ENCODE data around the gene CARMIL1.

Gene CARMIL1

DNA sequence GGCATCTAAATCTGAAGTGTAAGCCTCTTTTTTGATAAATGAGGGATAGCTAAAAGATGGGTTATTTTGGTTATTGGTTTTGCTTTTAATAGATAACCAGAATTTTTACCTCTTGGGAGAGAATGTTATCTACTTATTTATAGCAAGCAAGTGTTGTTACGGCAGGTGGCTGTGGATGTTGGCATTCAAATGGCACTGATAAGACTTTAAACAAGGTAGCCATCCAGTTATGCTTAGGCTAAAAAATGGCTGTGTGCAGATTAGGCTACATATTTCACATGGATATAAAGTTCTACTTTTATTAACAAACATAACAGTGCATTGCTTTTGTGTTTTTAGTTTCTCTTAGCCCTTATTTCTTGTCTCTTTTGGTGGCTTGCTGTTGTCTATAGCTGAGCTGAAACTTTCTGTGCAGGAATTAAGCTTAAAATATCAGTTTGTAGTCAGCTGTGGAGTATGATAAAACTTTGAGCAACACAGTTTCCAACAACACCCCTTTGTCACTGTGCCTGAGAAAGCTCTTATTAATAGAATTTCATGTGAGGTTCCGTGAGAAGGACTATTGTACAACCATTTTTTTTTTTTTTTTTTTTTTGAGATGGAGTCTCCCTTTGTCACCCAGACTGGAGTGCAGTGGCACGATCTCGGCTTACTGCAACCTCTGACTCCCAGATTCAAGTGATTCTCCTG lies 28.8 kb downstream of the CARMIL1 start:
- in situ Hi-C loops (cut with MboI; ENCODE audit: low sequenced_read_pairs): no loop called here

- in situ Hi-C loops (cut with MboI; ENCODE audit: low sequenced_read_pairs): no loop called here
Measured at GRCh38 chr6:25309886-25310285, 30.7 kb downstream of the CARMIL1 start.

DNA sequence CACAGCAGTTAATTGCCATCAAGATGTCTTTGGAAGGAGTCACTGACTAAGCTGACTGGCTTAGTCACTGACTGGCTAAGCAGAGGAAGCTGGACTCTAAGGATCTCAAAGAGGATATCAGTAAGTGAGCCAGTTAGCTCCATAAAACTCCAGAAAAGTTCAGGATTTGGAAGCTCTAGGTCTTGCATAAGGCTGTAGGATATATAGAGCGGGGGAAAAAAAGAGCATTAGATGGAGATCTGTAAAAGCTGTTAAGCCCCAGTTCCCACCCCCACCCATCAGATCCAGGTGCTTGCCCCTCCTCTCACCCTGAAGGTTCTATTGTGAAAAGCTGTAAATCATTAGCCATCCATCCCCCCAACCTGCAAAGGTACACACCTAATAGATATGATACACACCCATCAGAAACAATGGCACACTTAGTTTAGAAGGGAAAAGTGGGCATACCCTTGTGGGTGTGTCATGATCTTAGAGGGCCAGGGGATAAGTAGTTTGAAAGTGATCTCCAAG lies 32.2 kb downstream of the CARMIL1 start:
- in situ Hi-C loops (cut with MboI; ENCODE audit: low sequenced_read_pairs): no loop called here

GRCh38 chr6:25312034-25312620 lies 33.0 kb downstream of the CARMIL1 start:
- in situ Hi-C loops (cut with MboI; ENCODE audit: low sequenced_read_pairs): no loop called here

- in situ Hi-C loops (cut with MboI; ENCODE audit: low sequenced_read_pairs): no loop called here
Measured at GRCh38 chr6:25312703-25313102, 33.5 kb downstream of the CARMIL1 start.

DNA sequence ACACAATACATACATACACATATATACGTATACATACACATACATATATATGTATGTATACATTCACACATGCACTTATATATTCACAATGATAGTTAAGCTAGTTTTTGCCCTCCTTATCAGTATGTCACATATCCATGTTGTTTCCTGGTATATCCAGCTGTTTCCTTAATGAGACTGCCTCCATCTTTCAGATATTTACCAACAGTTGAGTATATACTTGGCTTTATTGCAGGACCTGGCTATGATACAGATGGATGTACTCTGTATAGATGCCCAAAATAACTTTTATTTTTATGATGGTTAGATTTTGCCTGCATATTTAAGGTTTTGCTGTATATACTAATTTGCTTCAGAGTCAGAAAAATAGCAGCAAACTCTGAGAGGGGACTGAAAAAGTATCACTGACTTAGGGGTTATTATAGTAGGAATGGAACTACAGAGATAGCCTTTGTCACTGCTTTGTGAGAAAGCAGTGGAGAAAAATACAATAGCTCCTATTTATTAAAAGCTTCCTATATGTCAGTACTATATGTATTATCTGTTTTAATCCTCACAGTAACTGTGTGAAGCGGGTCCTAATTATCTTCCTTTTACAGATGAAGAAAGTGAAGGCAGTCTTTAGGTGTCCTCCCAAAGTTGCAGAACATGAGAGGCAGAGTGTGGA lies 35.5 kb downstream of the CARMIL1 start:
- in situ Hi-C loops (cut with MboI; ENCODE audit: low sequenced_read_pairs): no loop called here

- in situ Hi-C loops (cut with MboI; ENCODE audit: low sequenced_read_pairs): no loop called here
Measured at GRCh38 chr6:25315194-25316177, 36.3 kb downstream of the CARMIL1 start.

DNA sequence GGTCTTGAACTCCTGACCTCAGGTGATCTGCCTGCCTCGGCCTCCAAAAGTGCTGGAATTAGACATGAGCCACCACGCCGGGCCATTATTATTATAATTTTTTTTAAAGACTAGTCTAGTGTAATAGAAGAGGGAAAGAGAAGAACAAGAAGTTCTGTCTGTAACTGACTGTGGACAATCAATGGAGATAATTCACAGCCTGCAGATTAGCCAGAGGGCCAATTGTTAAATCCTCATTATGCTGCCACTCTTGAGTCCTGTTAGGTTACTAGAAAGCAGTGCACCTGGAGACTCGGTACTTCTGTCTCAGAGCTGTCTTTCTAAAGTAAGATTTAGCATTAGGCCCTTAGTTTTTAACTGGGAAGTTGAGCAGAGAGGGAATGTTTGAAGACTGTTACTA lies 37.5 kb downstream of the CARMIL1 start:
- in situ Hi-C loops (cut with MboI; ENCODE audit: low sequenced_read_pairs): no loop called here

- in situ Hi-C loops (cut with MboI; ENCODE audit: low sequenced_read_pairs): no loop called here
Measured at GRCh38 chr6:25318589-25318988, 39.4 kb downstream of the CARMIL1 start.

DNA sequence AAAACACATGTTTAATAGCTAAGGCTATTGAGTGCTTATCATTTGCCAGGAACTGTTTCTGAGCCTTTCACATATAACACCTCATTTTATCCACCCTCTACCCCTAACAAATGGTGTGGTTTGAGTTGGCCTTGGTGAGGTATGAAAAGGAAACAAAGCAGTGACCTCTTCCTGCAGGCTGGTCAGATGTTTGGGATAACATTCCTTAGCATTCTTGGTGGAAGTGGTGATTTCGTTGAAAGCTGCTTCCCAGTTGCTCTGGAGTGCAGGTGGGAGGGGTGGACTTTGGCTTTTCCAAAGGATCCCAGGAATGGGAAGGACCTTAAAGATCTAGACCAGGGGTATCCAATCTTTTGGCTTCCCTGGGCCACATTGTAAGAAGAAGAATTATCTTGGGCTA lies 41.3 kb downstream of the CARMIL1 start:
- in situ Hi-C loops (cut with MboI; ENCODE audit: low sequenced_read_pairs): no loop called here

DNA sequence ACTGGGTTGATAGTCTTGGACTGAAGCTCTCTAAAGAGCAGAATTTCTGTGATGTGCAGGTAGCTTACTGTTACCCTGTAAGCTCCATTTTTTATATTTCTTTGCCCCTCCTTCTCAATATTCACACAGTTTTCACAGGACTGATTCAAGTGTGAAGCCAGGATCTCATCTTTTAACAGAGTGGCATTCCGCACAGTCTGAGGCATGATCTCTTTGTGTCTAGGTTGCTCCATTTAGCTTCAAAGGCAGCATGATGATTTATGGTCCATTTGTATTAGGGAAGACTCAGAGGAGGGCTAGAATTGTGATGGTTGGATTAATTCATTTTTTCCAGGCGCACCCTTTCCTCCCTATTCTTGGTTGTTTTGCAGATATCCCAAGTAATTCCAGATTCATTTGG lies 43.5 kb downstream of the CARMIL1 start:
- in situ Hi-C loops (cut with MboI; ENCODE audit: low sequenced_read_pairs): no loop called here

DNA sequence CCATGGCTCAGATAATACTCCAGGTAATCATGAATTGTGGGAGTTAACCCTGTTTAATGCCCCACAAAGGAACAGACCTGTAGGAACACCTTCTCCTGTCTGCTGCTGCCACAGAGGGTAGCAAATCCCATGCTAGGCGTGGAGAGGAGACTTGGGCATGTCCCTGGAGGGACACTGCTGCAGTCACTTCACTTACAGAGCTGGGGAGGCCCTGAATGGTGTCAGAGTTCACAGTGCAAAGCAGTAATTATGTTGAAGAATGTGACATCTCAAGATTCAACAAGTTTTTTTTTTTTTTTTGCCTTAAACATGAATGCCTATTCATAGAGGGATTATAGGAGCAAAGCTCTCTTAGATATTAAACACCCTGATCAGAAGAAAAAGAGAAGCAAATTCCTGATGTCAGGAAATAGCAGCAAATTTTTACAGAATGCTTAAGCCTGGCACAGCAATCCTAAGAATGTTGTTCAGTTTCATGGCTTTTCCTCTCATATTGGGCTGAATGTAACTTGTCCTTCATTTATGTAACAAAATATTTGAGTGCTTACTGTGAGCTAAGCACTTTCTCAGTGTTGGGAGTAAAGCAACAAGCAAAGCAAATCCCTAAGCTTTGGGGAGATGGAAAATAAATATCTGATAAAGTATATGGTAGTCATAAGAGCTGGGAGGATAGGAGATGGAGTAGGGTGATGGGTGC lies 45.0 kb downstream of the CARMIL1 start:
- in situ Hi-C loops (cut with MboI; ENCODE audit: low sequenced_read_pairs): no loop called here

DNA sequence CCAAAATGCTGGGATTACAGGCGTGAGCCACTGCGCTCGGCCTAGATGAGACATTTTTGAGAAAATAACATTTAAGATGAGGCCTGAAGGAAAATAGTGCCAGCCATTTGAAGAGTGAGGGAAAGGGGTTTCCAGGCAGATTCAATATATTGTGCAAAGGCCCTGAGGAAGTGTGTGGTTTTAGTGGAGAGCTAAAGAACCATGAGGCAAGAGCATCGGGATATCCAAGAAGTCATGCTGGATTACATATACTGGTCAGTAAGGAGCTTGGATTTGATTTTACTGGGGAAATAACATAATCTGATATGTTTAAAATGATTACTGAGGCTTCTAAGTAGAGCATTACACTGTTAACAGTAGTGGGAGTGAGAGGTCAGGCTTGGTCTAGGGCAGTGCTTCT lies 47.0 kb downstream of the CARMIL1 start:
- in situ Hi-C loops (cut with MboI; ENCODE audit: low sequenced_read_pairs): no loop called here

DNA sequence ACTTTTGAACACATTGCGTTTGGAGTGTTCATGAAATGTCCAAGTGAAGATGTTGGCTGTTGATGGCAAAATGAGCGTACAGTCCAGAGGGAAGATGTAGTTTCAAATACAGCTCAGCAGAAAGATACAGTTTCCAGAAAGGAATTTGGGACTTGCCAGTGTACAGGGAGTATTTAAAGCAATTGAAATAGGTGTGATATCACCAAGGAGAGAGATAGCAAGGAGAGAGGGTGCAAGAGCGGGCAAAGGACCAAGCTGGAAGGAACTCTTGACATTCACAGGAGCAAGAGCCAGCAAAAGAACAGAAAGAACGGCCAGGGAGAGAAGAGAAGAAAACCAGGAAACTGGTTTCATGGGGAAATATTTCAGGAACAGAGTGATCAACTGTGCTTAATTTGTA lies 47.8 kb downstream of the CARMIL1 start:
- in situ Hi-C loops (cut with MboI; ENCODE audit: low sequenced_read_pairs): no loop called here

DNA sequence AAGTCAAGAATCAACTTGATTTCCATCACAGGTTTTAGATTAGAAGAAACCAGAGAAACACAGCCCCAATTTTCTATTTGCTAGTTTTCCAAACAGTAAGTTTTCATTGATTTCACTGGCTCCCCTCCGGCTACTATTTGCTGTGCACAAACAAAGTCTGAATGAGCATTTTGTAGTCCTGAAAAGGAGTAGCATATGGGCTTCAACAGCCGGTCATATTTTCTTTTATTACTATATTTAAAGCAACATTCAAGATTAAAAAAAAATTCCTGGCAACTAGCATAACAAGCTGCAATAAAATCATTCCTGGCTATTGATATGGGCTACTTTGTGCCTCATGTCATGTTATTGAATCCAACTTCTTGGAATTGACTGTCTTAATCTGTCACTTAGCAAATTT lies 48.3 kb downstream of the CARMIL1 start:
- in situ Hi-C loops (cut with MboI; ENCODE audit: low sequenced_read_pairs): no loop called here

DNA sequence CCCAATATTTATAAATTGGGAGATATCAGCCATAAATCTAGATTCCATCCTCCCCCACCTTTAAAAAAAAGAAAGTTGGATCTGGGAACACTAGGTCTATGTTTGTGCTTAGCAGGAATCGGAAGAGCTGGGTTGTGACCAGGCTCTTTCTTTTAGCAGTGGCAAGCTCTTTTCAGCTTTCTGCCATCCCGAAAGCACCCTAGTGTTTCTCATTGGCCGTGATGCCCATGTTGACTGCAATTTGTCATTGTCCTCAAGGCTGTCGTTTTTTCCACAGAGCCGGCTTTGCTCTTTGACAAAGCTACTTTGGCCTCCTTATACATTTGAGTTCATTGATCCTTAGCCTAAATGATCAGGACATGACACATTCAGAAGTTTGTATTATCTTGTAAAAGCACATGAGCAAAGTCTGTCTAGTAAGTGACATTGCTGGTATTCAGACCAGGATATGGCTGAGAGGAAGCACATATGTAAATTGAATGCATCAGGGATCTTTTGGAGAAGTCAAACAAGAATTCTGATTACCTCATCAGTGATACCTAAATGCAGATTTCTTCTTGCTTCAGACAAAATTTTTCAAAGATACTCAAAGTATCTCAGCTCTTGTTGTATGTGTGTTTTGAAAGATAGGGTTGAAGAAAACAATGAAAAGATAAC lies 50.1 kb downstream of the CARMIL1 start:
- in situ Hi-C loops (cut with MboI; ENCODE audit: low sequenced_read_pairs): no loop called here

GRCh38 chr6:25329982-25330381 lies 50.8 kb downstream of the CARMIL1 start:
- in situ Hi-C loops (cut with MboI; ENCODE audit: low sequenced_read_pairs): no loop called here

- in situ Hi-C loops (cut with MboI; ENCODE audit: low sequenced_read_pairs): no loop called here
Measured at GRCh38 chr6:25330796-25331685, 51.9 kb downstream of the CARMIL1 start.

DNA sequence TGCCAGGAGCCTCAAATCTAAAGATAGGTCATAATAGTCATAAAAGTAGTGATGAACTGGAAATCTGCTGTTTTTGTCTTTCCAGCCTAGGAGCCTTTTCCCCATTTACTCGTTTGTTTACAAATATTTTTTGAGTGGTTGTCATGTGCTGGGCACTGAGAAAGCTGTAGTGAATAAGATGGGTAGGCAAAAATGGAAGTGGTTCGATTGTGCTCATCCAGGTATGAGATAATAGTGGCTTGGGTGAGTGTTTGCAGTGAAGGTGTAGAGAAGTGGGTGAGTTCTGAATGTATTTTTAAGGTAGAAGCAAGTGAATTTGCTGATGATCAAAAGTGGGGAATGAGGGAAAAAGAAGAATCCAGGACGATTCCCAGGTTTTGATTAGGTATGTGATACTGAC lies 53.0 kb downstream of the CARMIL1 start:
- in situ Hi-C loops (cut with MboI; ENCODE audit: low sequenced_read_pairs): no loop called here

Data from HL-60/S4 treated with retinoic acid at 250 ng/mL for 4 days and 3 days (cell line).